ENCODE results near the gene CD34.
"Not testable (repeated sequence)": the region's sequence is repeated elsewhere in the genome, so short reads cannot be mapped to it uniquely, and the experiment has no call there.

Gene CD34

DNA sequence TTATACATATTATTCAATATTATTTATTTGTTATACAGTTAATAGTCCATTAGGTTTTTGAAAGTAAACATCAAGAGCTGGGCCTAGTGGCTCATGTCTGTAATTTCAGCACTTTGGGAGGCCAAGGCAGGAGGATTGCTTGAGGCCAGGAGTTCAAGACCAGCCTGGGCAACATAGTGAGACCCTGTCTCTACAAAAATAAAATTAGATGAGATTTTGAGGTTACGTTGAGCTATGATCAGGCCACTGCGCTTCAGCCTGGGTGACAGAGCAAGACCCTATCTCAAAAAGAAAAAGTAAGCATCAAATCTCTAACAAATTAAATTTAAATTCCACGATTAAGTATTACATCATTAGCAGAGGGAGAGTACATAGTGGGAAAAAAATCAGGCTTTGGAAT is 15.0 kb upstream of the CD34 start:
- DNase-seq, result not testable (repeated sequence)

DNA sequence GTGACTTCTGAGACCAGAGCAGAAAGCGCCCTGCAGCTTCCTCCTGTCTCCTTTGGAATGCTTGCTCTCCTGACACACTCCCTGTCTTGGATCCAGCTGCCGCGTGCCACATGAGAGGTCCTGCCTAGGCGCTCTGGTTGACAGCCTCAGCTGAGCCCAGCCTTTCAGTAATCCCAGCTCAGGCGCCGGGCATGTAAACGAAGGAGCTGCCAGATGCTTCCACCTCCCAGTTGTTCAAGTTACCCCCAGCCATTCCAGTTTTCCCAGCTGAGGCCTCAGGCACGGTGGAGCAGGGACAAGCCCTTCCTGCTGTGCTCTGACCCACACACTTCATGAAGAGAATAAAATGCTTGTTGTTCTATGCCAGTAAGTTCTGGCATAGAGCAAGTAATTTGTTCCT is 14.3 kb upstream of the CD34 start:
- DNase-seq, result no peak

DNA sequence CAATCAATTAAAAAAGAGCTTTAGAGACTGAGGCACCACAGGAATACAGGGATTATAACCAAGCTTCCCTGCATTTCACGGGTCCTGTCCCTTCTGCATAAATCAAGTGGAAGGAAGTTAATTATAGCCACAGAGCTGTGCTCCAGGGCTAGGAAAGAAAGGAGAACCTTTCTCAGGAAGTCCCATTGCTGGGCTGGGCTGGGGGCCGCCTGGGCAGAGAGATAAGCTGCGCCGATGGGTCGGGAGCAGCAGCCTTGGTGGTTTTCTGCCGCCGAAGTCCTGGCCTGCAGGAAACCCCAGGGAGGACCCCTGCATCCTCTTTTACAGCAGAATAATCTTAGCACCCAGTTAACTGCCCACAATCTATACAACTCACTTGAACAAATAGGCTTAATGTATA is 12.6 kb upstream of the CD34 start:
- no peak for DNase-seq

DNA sequence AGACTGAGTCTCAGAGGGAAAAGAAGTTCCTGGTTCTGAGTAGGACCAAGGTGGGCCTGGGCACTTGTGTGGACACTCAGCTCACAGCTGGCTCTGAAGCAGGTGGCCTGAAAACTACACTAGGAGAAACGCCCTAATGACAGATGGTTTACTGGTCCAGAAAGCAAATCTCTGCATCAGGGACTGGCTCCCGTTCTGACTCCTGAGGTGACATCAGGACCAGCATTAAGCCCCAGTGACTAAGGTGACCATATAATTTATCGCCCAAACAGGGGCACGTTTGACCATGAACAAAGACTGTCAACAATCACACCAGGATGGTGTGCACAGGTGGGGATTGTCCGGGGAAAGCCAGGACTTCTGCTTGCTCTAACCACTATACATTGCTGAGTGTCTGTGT is 12.2 kb upstream of the CD34 start:
- no peak for DNase-seq

DNA sequence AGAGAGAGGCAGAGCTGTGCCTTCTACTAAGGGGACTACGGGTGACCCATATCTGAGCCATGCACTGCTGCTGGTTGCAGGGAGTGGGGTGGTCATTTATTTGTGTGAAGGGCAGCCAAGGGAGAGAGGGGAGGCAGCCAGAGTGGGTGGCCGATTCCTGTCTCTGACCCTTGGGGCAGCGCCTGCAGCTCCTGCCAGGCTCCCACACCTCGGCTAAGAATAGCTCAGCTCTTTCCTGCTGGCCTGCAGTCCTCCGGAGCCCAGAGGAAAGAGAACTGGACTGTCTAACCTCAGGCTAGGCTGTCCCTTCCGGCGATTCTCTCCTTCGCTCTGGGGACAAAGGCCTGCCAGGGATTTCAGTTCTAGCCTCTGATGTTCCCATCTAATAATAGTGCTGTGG is 11.6 kb upstream of the CD34 start:
- DNase-seq, result no peak

DNA sequence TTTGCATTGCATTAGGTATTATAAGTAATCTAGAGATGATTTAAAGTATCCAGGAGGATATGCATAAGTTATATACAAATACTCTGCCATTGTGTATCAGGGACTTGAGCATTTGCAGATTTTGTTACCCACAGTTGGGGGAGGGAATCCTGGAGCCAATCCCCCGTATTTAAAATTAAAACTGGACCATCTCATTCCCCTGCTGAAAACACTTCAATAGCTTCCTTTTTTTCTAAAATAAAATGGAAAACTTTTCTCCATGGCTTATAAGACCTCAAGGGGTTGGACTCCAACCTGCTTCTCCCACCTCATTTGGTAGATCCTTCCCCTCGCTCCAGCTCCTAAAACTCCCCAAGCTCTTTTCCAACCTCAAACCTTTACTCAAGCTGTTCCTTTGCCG is 10.4 kb upstream of the CD34 start:
- no peak for DNase-seq

DNA sequence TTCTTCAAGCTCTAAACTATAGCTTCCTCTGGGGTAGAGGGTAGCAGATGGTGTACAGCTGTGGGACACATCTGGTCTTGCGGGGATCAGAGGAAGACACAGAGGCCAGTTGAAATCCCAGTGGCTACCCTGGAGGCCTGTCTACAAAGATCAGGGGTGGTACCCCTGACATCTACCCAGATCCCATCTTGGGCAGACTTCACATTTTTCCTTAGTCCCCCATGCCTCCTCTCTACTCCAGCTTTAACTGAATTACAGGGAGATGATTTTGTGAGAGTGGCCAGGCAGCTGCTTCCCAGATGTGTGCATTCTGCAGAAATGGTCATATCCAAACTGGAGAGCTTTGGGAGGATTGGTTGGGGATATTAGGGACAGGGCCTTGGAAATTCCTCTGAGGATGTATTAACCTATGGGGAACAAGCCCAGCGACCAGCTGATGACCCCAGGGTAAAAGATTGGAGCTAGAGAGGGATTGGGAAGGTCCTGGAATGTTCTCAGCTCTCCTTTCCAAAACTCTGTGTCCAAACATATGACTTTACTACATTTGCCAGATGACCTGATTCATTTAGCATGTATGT is 9.6 kb upstream of the CD34 start:
- DNase-seq, result no peak

DNA sequence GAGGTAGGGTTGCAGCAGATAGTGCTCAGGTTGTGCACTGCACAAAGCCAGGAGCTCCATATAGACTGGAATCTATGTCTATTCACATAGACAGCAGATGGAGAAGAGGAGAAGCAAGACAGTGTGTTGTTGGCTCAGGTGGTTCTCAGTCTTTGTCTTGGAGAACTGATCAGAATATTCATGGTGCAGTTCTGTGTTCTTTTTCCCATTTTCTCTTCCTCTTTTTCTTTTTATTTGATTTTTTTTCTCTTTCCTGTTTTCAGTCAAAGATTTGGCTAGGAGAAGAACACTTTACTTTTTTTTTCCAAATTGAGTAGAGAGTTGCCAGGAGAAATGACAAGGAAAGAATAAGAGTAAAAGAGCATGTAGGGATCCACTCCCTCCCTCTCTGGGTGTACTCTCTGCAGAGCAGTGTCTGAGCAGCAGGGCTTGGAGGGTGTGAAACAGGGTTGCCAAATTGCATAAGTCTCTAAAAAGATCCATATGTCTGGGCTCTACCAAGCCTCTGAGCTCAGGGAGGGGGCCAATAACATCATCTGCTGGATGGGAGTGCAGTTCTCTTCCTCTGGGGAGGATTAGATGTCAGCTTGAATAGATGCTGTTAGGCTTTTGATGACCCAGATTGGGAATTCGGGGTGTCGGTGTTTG is 8.7 kb upstream of the CD34 start:
- DNase-seq, result peak; percentile 53

DNA sequence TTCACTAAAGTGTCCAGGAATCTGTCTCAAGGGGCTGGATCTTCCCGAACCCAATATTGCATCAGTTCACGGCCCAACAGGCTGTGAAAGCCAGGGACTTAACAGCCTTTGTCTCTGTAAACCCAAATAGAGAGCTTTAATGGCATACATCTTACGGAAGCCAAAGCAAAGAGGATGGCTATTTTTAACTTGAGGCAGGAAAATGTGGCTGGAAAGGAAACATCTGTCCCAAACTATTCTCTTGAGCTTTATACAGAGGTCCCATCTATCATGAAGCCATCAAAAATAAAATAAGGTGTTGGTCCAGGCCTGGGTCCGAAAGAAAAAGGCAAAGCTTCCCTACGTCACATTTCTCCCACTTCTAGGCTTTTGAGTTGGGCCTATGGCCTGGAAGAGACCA is 7.7 kb upstream of the CD34 start:
- no peak for DNase-seq

DNA sequence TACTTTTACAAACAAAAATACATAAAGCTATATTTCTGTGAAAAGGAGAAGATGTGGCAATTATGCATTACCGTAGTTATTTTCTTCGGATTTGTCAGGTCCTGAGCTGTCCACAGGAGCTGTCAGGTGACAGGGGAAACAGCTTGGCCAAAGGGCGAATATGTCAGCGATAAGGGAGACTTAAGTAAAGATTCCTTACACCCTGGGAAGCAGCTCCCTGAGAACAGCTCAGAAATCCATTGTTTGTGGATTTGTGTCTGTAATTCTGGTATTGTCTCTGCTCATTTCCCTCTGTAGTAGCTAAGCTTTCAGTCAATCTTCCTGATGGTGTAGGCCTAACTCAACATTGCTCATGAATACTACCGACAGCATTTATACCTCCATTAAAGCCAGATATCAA is 7.1 kb upstream of the CD34 start:
- no peak for DNase-seq

DNA sequence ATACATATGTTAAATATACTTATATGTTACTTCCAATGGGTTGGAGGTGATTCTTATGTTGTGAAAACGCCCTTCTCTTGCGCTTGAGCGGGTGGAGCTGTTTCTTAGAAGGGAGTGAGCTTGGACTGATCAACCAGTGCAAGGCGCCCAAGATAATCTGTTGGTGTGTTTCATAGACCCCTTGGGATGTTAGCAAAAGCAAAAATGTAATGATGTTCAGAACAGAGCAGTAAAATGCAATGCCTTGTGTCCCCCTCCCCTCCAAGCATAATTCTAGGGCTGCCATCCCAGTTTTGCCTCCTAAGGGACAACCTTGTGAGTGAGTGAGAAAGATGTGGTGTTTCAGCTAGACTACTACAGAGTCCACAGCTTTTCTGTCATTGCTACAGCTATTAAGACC is 6.2 kb upstream of the CD34 start:
- DNase-seq, result no peak

DNA sequence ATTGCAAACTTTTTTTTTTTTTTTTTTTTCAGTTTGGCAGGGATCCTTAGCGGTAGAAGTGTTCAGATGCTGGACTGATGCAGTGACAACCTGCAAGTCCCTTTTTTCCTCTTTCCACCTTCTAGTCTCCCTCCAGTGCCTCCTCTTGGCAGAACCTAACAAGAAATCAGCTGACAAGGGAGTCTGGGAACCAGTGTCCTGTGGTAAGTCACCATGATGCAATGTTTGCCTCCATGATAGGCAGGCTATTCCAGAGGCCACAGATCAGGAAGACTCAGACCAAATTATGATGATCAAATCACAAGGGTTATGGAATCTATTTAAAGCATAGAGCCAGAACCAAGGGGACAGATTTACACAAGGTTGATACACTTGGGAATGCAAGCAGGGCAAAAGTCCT is 3.0 kb upstream of the CD34 start:
- no peak for DNase-seq

DNA sequence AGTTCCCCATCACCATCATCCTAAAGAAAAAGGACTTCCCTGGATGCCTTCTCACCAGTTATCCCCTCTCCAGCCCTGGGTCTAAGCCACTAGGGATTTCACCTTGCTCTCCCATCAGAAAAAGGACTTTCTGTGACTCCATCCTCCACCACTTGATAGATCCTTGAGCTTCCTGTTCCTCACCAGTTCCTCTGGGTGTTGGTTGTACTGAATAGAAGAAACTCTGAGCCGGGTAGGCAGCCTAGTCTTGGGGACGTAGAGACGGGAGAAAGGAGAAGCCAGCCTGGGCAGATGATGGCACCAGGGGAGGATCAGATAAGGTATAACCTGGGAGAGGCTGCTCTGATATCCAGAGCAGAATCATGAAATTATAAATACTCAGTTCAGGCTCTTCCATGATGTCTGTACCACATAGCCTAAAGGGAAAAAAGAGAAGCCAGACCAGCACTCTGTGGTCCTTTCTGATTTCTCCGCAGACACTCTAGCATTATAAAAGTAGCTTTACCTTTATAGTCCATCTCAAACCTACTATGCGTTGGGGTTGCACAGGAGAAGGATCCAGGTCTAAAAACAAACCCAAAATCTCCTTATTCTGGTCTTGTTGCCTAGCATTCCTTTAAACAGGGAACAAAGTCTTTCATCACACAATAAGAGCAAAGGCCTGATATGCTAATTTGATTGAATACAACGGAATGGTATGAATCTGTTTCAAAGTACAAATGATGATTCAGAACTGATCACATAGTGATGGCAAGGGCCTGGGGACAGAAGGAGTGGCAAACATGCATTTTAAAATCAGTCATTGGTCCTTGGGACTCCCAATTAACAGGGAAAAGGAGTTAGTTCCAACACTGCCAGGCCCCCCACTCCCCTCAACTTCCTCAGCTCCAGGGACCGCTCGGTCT is 1.2 kb upstream of the CD34 start:
- no peak for DNase-seq

DNA sequence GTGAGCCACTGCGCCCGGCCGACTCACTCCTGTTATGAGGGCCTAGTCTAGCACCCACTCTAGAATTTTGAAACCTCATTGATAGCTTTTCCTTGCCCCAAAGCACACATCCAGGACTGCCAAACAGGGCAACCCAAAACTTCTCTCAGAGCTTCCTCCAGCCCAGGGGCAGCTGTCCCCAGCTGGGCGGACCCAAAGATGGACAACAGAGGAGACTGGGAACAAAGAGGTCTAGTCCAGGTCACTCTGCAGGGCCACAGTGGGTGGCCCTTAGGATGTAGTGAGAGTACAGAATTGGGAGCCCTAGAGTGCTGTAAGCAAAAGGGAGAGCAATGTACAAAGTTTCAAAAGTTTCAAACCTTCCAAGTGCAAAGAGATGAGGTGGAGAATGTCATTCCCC is 1.2 kb downstream of the CD34 start:
- DNase-seq, result no peak

DNA sequence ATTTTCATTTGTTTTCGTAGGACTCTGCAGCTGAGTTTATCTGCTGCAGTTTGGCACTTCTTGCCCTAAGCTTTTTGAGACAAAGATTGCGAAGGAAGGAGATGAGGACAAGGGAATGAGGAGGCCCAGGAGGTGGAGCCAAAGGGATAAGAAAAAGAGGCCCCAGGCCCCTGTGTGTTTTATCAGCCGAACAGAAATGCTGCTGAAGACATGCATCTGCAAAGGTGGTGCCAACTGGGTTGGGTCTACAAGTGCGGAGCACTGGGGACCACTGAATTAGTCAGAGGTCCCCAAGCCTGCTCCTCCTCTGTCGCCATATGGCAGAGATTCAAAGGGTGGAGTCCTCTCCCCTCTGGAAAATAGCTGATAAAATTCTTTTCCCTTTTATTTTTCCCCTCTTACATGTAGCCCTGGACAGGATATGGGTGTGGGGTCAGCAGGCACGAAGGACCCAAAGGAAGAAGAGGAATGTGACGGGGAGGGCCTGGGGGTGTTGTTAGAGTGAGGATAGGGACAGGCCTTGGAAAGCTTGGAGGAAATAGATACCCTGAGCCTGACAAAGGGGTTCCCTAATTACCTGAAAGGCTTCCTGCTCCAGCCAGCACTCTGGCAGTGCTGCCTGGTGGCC is 2.7 kb downstream of the CD34 start:
- no peak for DNase-seq

DNA sequence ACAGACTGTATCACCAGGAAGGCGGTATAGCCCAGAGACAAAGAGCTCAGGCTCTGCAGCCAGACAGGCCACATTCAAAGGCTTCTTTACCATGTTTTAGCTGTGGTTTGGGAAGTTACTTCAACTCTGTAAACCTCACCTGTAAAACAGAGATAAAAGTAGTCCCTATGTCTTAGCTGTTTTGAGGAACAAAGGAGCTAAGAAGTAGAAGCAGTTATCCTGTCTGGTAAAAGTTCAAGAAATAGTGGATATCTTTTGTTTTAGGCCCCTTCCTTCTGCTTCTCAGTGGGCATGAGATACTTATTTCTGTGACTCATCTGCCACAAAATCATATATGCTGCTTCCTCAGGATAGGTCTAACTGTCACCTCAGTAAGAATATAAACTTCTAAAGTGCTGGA is 6.5 kb downstream of the CD34 start:
- no peak for DNase-seq

DNA sequence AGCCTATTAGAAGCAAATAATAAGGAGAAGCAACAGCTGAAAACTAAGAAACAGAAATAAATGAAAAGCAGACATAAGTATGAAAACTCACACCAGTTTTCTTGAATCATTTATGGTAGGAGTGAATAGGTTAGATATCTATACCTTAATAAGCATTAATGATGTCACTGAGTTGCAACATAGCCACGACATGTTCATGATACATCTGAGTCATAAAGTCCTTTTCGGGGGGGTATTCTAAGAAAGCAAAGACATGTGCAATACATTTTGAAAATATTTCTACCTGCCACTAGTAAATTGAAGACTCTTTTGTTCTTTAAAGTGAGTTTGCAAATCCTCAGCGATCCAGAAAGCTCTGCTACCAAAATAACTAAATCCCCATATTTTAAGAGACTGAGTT is 7.2 kb downstream of the CD34 start:
- peak; percentile 49 for DNase-seq

DNA sequence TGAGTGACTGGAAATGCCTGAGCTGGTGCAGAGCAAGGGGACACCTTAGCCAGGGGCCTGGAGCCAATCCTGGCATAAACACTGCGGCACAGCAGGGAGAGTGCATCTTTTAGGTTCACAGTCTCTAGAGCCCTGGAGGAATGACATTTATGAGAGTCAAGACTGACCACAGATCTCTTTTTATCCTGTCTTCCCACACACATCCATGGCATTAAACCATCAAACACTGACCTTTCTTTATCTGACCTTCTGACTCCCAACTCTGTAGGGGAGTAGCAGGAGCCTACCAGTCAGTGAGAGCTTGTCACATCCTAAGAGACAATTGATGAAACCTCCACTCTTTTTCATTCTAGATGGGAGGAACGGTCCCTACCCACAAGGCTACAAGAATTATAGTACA is 7.9 kb downstream of the CD34 start:
- DNase-seq, result no peak

DNA sequence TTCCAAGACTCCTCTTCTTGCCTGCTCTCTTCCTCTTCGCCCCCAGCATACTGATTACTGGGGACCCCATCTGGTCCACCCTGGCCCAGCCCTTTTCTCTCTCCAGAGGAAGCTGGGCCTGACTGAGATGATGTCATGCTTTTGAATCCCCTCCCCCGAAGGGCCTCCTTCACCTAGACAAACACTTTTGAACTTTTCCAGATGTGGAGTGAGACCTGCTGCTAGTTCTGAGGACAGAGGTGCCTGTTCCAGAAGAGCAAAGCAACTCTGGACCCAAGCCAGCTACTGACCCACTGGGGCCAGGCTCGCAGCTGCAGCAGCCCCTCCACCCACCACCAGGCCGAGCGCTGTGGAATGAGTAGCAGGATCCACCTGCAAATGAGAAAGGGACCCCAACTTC is 8.4 kb downstream of the CD34 start:
- DNase-seq, result no peak

DNA sequence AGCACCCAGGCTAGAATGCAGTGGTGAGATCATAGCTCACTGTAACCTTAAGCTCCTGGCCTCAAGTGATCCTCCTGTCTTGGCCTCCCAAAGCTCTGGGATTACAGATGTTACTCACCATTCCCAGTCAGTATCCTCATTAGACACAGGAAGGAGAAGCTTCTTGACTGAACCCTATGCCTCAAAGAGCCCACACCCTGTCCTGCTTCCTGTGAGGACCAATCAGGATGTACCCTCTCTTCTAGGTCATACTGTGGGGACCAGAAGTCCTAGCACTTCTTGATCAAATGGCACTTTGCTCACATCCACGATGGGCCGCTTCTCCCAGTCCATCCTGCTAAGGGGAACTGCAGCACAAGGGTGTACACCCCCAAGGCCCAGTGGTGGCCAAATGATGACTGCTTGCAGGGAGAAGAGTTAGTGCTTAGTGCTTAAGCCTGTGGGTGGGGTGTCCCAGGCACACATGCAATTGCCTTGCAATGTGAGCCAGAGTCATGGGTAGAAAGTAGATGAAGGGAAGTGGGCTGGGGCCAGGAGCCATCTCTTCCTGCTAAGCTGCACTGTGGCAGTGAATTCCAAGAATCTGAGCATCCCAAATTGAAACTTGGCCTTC is 9.8 kb downstream of the CD34 start:
- no peak for DNase-seq

DNA sequence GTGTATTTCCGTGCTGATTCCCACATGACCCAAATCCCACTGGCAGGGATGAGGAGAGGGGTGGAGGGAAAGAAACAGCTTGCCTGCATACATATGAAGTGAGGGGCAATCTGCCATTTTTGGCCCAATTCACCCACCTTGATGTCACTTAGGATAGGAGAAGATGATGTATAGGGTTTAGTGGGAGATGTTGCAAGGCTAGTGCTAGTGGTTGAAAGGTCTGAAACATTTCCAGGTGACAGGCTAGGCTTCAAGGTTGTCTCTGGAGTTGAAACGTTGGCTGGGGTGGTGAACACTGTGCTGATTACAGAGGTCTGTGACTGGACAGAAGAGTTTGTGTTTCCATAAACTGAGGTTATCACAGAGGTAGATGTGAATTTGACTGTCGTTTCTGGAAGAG is 12.1 kb downstream of the CD34 start:
- DNase-seq, result no peak

DNA sequence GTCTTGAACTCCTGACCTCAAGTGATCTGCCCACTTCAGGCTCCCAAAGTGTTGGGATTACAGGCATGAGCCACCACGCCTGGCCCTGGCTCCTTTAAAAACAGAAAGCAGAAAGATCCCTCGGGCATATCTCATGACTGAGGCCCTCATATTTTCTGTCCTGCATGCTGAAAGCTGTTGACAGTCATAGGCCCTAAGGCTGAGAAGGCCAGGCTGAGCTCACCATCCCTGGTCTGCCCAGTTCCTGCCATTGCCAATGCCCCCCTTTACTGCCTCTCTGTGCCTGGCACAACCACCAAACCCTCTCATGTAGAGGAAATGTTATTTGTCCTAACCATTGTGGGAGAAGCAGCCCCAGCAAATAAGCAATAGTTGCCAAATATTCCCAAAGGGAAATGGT is 12.7 kb downstream of the CD34 start:
- DNase-seq, result no peak

DNA sequence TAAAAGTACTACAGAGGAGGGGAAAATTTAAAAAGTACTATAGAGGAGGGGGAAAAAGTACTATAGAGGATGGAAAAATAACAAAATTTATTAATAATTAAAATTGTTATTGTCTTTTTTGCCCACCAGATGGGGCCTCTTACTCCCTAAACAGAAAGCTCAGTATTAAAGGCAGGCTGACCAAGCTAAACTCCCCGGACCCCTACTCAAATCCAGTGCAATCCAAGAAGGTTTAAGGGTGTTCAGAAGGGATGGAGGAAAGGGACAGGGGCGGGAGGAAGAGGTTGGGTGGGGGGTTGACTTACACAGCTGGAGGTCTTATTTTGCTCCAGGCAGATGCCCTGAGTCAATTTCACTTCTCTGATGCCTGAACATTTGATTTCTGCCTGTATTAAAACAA is 13.7 kb downstream of the CD34 start:
- peak; percentile 13 for DNase-seq

DNA sequence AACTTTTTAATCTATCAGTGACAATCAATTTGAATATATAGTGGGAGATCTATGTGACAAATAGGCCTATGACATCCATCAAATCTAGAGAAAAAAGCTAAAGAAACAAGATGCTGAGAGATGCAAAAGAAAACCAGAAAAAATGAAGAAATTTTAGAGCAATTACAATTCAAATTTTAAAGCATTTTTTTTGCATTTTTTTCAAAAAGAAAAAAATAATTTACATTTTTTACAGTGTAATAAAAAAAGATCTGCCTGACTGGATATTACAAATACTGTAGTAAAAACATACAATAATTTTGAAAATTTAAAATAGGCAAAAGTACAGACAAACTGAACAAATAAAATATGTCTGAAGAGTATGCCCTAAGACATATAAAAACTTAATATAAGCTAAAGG is 14.4 kb downstream of the CD34 start:
- no peak for DNase-seq
